Right ventricle myocardium superior (tissue), 1 donor: ENCODE data around the gene BEAN1. TPM values are rescaled to one million over a fixed set of nuclear protein-coding genes. Genes with fewer than 3 reads are reported as not detected.
"Not testable (repeated sequence)": the region's sequence is repeated elsewhere in the genome, so short reads cannot be mapped to it uniquely, and the experiment has no call there.

Experiments
- ATAC-seq: fragments of 200-7000 bp; cut with Tn5 transposase; one replicate; pipeline ENCODE4 v1.9.1; 2020; ENCODE audit warnings: mild to moderate bottlenecking; ENCODE audit not compliant: poor library complexity
- DNase-seq: peaks from one replicate; pipeline ENCODE4 v3.0.0-alpha.2; 2020
- intact Hi-C: fragments of 100-400 bp; cut with DNase I; formaldehyde crosslinking; loops from one replicate; pipeline ENCODE4 v1.11.2; 2022
- total RNA-seq: library from RNA; stranded (reverse); fragmentation: NEBNext Ultra II Directional; extraction: Animal tissue kit (Norgen Biotek cat#: 25700); gene quantifications from one replicate; pipeline ENCODE4 v1.2.1, GENCODE V29; 2021
- donor health status: DM: no; HTN: yes; CAD: no; lungs with severe emphysema.

The BEAN1 gene
- total RNA-seq, 1 donor from 2014 or later, result 1.4 TPM

GRCh38 chr16:66434619-66435430 is 7.7 kb downstream of the BEAN1 start:
- no peak for ATAC-seq
- intact Hi-C loops, result no loop called here
- DNase-seq, result no peak

DNA sequence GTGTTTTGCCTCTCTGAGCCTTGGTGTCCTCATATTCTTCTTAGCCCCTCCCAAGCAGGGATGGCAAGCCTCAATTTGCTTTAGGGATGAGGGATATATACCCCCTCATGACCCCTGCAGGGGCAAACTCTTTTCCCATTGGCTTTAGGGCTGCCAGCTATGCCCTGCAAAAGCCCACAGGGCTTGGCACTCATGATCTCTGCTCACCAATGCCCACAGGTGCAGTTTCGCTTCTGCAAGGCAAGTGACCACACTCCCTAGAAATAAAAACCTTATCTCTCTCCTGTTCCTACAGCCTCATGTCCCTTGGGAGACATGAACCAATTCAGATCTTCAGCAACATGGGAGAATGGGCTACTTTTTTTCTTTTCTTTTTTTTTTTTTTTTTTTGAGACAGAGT is 8.8 kb downstream of the BEAN1 start:
- DNase-seq, result no peak
- ATAC-seq, result no peak
- intact Hi-C loops, result no loop called here

DNA sequence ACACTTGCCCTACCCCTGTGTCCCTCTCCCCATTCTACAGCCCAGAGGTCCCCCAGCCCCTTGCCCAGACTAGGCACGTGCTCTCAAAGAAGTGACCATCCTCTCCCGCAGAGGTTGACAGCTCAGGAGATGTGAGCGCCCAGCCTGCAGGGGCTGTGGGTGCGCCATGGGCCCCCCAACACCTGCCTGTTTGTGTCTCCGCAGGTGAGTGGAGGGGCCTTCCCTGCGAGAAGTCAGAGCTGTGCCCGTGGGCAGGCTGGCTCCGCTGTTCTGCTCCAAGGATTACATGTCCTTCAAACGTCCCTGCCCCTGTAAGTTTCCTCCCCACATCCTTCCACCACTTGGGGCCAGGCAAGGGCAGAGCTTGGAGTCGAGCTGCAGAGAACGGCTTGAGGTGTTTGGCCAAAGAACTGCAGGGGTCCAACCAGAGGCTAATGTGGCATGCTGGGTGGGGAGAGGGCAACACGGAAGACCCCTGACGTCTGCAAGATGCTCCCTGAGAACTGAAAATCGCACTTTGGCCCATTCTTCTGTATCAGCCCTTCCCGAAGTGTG is 10.4 kb downstream of the BEAN1 start:
- no peak for ATAC-seq
- no peak for DNase-seq
- intact Hi-C loops, result no loop called here

DNA sequence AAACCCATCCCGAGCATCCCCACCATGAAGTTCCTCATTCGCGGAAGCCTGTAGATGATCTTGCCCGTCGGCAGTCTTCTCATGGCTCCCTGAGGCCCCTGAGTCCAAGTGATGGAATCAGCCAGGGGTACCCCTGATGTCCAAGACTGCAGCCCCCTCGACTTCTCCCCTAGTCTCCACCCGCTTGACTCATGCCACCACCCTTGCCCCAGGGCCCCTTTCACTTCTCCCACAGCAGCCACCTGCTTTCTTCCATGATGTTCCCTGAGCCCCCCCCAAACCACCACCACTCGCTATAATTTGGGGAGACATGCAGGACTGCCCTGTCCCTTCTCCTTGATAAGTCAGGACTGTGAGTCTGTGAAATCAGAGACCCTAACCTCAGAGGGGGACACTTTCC is 11.4 kb downstream of the BEAN1 start:
- no peak for DNase-seq
- intact Hi-C loops, result no loop called here
- no peak for ATAC-seq

- ATAC-seq, result no peak
- DNase-seq, result no peak
- intact Hi-C loops, result no loop called here
Measured at GRCh38 chr16:66439051-66439730, 12.1 kb downstream of the BEAN1 start.

DNA sequence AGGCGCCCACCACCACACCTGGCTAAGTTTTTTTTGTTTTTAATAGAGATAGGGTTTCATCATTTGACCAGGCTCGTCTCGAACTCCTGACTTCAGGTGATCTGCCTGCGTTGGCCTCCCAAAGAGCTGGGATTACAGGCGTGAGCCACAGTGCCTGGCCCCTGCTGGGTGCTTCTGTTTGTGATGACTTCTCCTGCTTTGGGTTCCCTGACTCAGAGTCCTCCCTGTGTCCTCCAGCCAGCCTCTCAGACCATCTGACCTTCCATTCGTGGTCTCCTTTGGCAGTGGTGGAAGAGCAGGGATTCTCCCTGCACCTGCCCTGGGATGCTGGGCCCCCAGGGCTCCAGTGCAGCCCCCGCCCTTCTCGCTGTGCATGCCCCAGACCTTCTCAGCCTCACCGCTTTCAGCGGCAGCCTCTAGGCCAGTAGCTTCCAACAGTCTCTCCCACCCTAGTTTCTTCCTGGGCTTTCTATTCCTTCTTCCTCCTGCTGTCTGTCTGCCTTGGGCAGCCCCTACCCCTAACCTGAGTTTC is 13.2 kb downstream of the BEAN1 start:
- intact Hi-C loops, result no loop called here
- no peak for ATAC-seq
- no peak for DNase-seq

DNA sequence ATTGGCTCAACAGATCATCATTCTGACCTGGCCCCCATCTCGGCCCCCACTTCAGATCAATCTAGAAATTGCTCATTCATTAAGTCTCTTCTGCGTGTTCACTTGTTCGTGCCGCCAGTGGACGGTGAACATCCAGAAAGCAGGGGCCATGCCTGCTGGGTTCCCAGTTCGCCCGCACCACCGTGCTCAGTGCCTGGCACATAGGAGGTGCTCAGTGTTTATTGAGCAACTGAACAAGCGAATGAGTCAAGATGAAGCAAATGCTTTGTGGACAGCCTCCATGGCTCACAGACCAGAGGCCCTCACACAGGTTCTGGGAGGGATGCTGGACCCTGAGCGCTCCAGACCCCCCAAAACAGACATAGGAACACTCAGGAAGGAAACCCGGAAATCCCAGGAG is 13.9 kb downstream of the BEAN1 start:
- intact Hi-C loops, result no loop called here
- no peak for DNase-seq
- ATAC-seq, result no peak

DNA sequence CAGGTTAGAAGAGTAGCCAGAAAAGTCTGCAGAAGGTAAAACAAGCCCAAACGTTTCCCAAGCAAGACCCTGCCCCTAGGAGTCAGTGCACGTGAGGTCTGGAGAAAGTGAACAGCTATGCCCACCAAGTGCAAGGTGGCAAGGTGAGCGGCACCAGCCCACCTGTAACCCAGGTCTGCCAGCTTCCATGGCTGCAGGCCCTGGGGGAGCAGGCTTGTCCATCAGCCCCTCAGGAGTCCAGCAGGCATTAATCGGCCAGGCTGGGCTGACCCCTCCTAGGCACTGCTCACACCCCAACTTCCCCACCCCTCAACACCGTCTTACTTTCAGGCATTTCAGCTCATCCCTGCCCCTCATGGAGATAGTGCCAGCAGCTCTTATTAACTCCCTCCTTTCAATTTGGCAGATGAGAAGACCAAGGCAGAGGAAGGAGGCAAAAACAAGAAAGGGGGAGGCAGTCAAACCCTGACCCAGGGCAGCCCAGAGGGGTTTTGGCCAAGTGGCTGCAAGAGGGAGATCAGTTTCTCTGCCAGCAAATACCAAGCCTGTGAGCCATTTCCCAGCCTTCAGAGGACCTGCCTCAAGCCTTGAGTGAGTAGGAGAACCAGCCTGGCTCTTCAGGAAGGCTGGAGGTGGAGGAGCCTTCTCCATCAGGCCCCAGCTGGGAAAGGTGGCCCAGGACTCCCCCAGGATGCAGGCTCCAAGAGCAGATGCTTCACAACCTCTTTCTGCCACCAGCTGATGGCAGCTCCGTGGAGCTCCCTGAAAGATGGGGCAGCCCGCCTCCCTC is 14.7 kb downstream of the BEAN1 start:
- DNase-seq (no peak), ATAC-seq (no peak)
- intact Hi-C loops, result no loop called here

GRCh38 chr16:66442502-66443268 is 15.6 kb downstream of the BEAN1 start:
- DNase-seq, result no peak
- intact Hi-C loops, result no loop called here
- no peak for ATAC-seq

- intact Hi-C loops, result no loop called here
- DNase-seq (no peak), ATAC-seq (no peak)
Measured at GRCh38 chr16:66443269-66443652, 16.2 kb downstream of the BEAN1 start.

GRCh38 chr16:66444049-66444481 is 17.0 kb downstream of the BEAN1 start:
- intact Hi-C loops, result no loop called here
- no peak for ATAC-seq
- DNase-seq, result no peak

GRCh38 chr16:66446737-66447136 is 19.6 kb downstream of the BEAN1 start:
- peak; percentile 68 for ATAC-seq
- no peak for DNase-seq
- intact Hi-C loops, result no loop called here

DNA sequence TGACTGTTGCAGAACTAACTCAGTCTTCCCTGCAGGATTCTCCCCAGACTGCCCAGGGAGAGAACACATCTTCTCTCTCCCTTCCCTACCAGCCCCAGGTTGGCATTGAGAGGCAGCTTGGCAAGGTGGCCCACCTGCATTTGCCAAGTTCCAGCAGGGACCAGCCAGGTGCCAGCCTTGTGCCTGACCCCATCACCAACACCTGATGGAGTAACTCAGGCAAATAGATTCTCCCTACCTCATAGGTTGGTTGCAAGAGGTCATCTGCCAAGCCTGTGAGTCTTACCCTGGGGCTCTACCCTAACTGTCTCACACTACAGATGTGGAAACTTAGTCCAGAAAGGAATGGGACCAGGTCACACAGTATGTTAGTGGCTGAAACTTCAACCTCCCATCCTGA is 20.4 kb downstream of the BEAN1 start:
- no peak for DNase-seq
- intact Hi-C loops, result no loop called here
- ATAC-seq, result no peak

GRCh38 chr16:66451548-66451947 is 24.5 kb downstream of the BEAN1 start:
- intact Hi-C loops, result no loop called here
- no peak for ATAC-seq

GRCh38 chr16:66453230-66453629 is 26.1 kb downstream of the BEAN1 start:
- ATAC-seq, DNase-seq, intact Hi-C loops: not testable (repeated sequence)

More at GRCh38 chr16:66451548-66451947, 24.5 kb downstream of the BEAN1 start:
- DNase-seq, result peak; percentile 11

- intact Hi-C loops, result no loop called here
- DNase-seq, result no peak
Measured at GRCh38 chr16:66454751-66455150, 27.7 kb downstream of the BEAN1 start.

GRCh38 chr16:66455970-66456369 is 28.9 kb downstream of the BEAN1 start:
- DNase-seq, result no peak
- ATAC-seq, result no peak
- intact Hi-C loops, result no loop called here

More at GRCh38 chr16:66454751-66455150, 27.7 kb downstream of the BEAN1 start:
- no peak for ATAC-seq

- ATAC-seq (no peak), DNase-seq (no peak)
- intact Hi-C loops, result no loop called here
Measured at GRCh38 chr16:66457888-66458287, 30.8 kb downstream of the BEAN1 start.
